ENCODE results near the gene LRP6.
"Not testable (repeated sequence)": the region's sequence is repeated elsewhere in the genome, so short reads cannot be mapped to it uniquely, and the experiment has no call there.

LRP6 gene

DNA sequence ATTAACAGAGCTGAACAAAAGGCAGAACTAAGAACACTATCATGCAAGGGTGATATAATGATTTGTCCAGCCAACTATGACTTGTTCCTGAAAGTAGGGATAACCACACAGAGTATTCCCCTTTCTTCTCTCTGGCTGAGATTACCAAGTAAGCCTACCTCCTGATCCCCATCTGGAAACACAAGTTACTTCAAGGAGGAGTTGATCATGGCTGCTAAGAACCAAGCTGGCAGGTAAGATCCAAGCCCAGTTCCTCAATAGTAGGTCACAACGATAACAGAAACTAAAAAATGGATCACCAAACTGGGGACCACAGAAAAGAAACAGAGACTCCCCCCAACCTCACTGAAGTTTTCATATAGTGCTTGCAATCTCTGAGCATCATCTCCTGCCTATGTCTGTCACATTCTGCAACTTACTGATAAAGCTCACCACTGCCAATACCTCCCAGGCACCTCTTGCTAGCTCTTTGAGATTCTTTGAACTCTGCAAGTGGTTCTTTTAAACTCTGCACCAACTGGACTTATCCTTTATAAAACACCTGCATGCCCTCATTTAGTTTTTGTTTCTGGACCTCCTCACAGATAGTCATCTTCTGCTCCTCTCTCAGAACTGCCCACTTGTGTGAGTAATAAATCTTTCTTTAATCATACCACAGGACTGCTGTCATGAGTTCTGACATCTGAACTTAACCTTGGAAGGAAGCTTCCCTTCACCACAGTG lies 76.6 kb downstream of the LRP6 start:
- Histone ChIP-seq H3K4me3 (no peak overlapping the region), H3K27ac (no peak overlapping the region)

DNA sequence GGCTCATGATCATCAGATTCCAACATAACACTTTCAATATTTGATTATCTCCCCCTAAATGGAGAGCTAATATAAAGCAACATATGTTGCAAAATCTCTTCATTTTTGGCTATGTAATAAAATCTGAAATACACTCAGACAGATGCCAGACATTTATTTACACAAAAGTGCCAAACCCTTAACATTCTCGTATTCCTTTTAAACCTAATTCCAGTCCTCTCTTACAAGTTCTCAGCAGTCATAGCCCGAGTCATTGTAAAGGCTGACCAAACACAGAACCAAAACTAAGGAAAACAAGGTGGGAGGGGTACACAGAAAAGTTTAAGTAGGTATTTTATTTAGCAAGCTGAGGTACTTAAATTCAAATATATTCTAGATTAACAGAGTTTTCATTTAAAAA lies 81.4 kb downstream of the LRP6 start:
- Histone ChIP-seq H3K27ac (no peak overlapping the region), H3K4me3 (no peak overlapping the region)

DNA sequence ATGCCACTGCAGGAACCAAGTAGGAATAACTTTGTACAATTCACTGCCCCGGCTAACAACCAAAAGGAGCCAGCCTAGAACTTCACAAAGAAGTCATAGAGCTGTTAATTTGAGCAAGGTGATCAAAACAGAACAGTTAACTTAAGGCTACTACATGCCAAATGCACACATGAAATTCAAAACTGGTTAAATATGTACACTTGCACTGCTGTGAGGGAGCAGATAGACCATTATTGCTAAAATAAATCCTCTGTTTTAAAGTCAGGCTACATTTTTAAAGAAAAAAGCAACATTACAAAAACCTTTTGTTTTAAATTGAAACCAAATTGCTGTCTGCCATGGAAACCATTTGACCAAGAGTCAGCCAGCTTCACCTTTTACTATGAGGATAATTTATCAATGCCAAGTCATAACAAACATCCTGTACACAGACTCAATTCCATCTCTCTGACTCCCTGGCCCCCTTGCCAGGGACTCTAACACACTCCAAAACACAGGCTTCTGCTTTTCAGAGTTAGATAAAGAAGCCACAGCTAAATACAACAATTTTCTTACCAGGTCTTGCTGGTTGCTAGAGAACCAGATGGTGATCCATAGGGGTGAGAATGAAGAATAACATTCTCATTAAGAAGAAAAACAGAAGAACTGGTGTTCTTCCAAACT lies 84.0 kb downstream of the LRP6 start:
- H3K27ac ChIP-seq = peak overlapping the region in 5 of 21 experiments; percentile 11 to 54 (median 41)
- H3K4me3 ChIP-seq = no peak overlapping the region

DNA sequence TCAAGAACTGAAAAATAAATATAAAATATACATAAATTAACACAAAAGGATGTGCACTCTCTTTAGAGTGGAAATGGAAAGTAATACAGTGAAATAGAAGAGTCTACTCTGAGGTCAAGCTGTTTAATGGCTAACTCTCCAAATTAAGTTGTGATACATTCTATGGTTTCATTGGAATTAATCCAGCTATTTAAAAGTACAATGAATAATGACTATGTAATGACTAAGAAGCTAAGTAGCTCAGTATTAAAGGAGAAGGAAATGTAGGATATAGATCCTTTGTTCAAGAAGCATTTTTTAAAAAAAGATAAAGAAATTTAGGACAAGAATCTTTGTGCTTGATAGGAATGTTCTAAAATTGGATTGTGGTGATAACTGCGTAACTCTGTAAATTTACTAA lies 85.3 kb downstream of the LRP6 start:
- Histone ChIP-seq H3K27ac (no peak overlapping the region), H3K4me3 (no peak overlapping the region)

DNA sequence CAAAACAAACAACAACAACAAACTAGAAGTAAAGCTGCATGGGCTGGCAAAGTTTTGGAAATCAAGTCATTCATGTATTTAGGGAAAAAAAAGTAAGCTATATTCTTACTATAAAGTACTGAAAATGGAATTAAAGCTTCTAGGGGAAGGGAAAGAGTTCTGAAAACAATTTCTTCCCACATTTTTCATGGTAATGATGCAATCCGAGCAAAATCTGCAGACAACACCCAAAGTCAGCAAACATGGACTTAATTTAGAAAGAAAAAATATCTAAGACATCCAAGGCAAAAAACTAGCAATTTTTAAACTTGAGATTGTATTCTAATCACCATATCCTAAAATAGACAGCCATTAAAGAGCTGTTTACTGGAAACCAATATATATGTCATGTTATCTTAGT lies 86.3 kb downstream of the LRP6 start:
- no peak overlapping the region for H3K4me3 ChIP-seq
- peak overlapping the region in 1 of 21 experiments; percentile 42 for H3K27ac ChIP-seq

DNA sequence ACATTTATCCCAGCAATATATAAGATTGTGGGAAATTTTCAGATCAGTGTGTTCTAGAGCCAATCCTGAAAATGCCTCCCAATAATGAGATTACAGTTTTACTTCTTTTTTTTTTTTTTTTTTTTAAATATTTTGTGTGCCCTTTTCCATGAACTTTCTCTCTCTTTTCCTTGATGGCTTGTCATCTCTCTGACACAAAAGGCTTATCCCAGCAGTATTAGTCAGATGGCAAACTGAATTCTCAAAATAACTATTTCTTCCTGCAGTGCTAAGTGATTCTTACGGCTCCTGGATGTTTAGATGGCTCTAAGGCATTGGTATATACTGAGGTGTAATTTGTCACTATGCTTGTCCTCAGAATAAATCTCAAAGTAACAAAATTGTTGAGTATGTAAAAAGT lies 86.7 kb downstream of the LRP6 start:
- Histone ChIP-seq H3K4me3 (no peak overlapping the region), H3K27ac (peak overlapping the region in 1 of 21 experiments; percentile 42)

DNA sequence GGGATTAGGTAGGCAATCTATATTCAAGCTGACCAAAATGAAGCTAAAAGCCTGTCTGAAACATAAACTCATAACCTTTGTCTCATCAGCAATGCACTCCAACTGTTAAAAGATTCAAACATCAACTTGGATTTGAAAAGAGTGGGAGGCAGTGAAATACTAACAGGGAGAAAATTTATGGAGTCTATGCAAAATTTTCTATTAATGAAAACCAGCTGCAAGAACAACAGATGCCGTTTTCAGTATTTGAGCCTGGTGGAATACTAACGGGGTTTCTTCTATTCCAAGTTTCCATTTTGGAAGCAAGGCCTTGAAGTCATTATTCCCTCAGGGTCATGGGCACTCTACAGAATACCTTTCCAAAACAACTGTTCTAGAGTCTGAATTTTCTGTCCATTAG lies 88.3 kb downstream of the LRP6 start:
- Histone ChIP-seq H3K27ac (no peak overlapping the region), H3K4me3 (no peak overlapping the region)

DNA sequence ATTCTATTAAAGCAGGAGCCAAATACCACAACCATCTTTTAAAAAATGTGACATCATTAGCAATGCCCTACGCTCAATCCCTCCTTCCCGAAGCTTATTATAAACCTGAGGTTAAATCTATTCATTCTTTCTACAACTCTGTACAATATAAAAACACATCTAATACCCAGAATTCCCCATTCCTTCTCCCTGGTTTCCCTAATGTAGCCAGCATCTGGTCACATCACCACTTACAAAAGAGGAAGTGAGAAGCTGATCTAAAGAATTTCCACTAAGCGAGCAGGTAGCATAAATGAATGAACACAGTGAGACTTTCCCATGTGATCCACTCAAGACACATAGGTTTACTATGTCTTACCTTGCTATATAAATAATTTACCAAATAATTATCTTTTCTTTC lies 90.4 kb downstream of the LRP6 start:
- no peak overlapping the region for H3K4me3 ChIP-seq
- no peak overlapping the region for H3K27ac ChIP-seq

DNA sequence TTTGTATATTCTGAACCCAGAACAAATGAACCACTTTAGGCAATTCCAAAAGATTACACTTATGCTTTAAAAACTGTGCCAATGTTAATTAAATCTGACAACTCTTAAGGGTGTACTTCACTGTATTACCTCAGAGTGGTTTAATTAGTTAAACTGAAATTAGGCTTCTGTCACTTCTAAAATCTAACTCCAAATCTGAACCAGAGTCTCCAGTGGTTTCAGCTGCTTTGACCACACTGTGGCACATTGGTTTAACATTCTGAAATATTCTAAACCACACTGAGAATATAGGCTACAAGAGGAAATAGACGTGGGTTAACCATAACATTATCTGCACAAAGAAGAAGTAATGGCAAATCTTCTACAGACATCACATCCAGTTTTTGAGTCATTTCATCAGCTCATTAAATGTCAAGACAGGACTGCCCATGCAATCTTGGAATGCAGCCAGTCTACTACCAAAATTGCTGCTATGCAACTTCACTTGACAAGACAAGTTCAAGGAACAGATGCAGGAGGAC lies 94.8 kb downstream of the LRP6 start:
- peak overlapping the region in 1 of 21 experiments; percentile 5 for H3K27ac ChIP-seq
- no peak overlapping the region for H3K4me3 ChIP-seq

DNA sequence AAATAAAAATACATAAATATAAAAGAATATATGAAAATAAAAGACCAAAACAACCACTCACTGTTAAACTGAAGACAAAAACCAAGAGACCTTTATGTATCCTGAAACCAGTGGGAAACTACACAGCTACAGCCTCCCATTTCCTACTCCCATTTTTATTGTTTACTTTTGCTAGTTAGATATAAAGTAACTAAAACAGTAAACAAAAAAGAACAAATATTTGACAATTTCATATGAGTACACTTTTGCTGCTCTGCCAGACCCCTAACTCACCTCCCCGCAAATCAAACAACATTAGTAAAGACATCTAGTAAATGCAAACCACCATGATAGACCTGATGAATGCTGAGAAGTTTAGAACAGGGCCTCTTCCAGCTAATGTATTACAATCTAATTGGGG lies 99.0 kb downstream of the LRP6 start:
- Histone ChIP-seq H3K4me3 (no peak overlapping the region), H3K27ac (no peak overlapping the region)

DNA sequence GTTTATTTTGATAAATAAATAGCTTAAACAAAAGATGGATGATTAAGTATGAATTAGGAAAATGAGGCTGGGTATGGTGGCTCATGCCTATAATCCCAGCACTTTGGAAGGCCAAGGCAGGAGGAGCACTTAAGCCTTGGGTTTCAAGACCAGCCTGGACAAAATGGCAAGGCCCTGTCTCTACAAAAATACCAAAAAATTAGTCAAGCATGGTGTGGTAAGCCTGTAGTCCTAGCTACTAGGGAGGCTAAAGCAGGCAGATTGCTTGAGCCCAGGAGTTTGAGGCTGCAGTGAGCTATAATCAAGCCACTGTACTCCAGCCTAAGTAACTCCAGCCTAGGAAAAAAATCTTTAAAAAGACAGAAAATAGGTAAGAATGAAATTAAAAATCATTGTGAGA lies 100.1 kb downstream of the LRP6 start:
- H3K4me3 ChIP-seq = no peak overlapping the region
- no peak overlapping the region for H3K27ac ChIP-seq

DNA sequence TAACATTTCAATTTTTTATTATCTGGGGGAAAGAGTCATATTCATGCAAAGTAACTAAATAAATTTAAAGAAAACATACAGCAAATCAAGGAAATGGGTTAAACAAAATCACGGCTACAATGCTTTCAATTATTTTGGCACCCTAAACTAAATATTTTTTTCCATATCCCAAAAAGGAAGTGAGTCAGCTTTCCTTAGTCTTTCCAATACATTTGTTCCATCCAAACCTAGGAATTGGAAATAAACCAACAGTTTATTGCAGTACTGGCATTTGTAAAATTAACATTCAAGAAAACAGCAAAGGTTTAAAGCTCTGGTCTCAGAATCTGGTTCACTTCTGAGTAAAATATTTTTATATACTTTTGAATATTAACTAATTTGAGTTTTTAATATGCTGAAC lies 106.9 kb downstream of the LRP6 start:
- Histone ChIP-seq H3K27ac (peak overlapping the region in 1 of 21 experiments; percentile 32), H3K4me3 (no peak overlapping the region)

DNA sequence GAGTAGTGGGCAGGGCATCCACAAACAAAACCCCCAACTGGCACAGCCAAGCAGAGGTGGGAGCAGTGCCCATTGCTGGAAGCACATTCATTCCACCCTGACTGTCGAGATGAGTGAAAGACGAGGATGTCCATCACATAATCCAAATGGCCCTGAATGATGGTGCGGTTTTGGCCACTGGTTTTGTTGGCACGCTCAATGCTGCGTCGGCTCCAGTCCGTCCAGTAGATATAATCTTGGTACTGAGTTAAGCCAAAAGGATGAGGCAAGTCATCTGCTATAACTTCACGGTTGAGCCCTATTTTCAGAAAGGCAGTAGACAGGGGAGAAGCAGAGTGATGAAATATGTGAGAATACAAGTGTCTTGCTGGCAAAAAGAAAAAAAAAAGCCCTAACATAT lies 108.0 kb downstream of the LRP6 start:
- no peak overlapping the region for H3K27ac ChIP-seq
- H3K4me3 ChIP-seq = no peak overlapping the region

DNA sequence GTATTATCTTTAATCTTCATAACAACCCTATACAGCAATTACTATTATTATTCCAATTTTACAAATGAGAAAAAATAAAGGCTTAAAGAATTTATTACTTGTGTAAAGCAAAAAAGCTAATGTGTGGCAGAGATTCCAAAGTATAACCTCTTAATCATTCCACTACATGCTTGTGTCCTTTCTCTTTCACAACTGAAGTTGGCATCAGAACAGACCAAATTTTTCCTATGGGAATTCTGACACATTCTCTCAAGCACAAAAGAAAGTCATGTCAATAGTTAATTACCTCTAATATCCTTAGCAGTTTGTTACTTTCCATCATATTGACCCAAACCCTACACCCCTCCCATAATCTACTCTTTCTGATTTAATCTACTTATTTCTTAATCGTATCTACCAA lies 109.4 kb downstream of the LRP6 start:
- Histone ChIP-seq H3K4me3 (no peak overlapping the region), H3K27ac (no peak overlapping the region)

DNA sequence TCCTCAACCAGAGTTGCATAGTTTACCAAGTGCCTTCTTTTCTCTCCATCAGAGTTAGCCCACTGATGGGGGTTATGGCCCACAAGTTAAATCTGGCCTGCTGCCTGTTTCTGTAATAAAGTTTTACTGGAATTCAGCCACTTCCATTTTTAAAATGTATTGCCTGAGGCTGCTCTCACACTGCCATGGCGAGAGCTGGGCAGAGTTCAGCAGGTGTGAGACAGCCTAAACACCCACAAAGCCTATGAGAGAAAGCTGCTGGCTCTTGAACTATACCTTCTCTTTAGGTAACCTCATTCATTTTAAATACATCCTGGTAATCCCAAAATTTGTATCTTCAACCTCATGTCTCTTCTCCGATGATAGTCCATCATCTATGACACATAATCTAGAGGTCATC lies 110.0 kb downstream of the LRP6 start:
- Histone ChIP-seq H3K4me3 (no peak overlapping the region), H3K27ac (no peak overlapping the region)

DNA sequence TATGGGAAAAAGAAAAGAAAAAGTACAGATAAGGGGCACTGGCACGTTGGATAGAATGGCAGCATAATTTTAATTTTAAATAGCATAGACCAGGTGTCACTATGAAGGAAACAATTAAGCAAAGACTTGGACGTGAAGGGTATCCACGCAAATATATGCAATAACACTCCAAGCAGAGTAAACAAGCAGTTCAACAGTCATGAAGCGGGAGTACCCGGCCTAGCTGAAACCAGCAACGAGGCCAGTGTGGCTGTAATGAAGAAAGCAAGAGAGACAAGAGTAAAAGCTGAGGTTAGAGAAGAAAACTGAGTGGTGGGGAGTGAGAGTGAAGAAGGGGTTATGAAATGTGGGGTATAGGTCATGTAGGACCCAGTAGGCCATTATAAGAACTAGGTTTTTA lies 110.7 kb downstream of the LRP6 start:
- Histone ChIP-seq H3K27ac (no peak overlapping the region), H3K4me3 (no peak overlapping the region)

DNA sequence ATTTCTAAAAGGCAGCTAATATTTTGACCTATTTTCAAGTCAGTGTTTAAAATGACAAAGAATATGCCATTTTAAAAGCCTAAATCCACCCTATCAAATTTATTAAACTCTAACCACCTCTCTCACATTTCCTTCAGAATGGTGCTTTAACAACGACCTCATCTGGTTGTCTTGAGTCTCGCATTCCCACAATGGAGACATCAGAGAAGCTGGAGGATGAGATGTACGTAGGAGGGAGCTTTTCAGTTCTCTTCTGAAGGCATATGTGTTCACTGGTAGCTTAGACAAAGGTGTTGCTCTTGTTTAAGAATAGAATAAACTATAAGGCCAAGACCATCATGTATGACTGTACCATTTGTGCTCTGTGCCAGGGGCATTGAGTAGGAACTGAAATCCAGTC lies 113.2 kb downstream of the LRP6 start:
- H3K27ac ChIP-seq = no peak overlapping the region
- H3K4me3 ChIP-seq = no peak overlapping the region

DNA sequence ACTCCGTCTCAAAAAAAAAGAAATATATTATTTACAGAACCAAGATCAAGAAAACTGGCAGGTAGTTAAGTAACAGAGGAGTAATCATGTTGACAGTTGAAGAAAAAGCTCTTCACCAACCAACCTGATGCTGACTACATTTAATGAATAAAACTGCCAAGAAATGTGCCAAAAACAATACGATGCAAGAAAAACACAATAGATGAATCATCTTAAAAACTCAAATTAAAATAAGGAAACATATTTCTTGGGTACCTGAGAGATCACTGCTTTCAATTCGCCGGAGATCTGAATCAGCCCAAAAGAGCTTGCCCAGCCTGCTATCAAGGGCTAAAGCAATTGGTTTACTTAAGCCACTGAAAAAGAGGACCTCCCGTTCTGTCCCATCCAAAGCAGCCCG lies 119.7 kb downstream of the LRP6 start:
- no peak overlapping the region for H3K27ac ChIP-seq
- no peak overlapping the region for H3K4me3 ChIP-seq

DNA sequence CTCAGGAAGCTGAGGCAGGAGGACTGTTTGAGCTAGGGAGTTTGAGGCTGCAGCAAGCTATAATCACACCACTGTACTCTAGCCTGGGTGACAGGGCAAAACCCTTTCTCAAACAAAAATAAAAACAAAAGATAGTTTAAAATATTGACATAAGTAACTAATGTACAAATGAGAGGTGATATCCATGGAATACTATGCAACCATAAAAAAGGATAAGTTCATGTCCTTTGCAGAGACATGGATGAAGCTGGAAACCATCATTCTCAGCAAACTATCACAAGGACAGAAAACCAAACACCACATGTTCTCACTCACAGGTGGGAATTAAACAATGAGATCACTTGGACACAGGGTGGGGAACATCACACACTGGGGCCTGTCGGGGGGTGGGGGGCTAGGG lies 122.3 kb downstream of the LRP6 start:
- not testable (repeated sequence) for H3K27ac ChIP-seq, H3K4me3 ChIP-seq

DNA sequence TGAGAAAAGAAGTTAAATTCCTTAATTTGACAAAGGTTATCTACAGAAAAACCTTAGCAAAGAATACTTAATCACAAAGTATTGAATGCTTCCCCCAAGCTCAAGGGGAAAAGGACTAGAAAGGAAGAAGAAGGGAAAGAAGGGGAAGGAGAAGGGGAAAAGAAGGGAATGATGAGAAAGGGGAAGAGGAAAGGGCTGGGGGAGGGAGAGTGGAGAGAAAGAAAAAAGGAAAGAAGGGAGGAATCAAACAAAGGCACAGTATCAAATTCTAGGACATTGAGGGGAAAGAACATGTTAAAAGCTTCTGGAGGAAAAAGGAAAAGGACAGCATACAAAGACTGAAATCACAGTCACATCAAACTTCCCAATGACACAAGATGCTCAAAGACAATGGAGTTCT lies 125.8 kb downstream of the LRP6 start:
- Histone ChIP-seq H3K4me3 (no peak overlapping the region), H3K27ac (no peak overlapping the region)
